Measurements from ENCODE around the gene OTUD3. TPM values are rescaled to one million over a fixed set of nuclear protein-coding genes. Genes with fewer than 3 reads are reported as not detected.
"Not testable (repeated sequence)": the region's sequence is repeated elsewhere in the genome, so short reads cannot be mapped to it uniquely, and the experiment has no call there.

The OTUD3 gene
- total and polyA plus RNA-seq, 2 of the 13 experiments (the other 11 are each of a cell fraction or from before 2014, with no cell fraction given) = 5.2 to 7.5 TPM

GRCh38 chr1:19846338-19846737 lies 35.9 kb upstream of the OTUD3 start (continued):
- TF ChIP-seq KAT7 (CRISPR knock-in tag; IDR thresholded peaks at IDR 0.05; ENCODE audit: borderline replicate concordance) = no peak
- TF ChIP-seq AHDC1 (CRISPR knock-in tag; IDR thresholded peaks at IDR 0.05; ENCODE audit: borderline replicate concordance) = no peak

- H3K4me3 ChIP-seq (replicated peaks in 1 of 3; ENCODE audit: insufficient read depth in 1 of 3, low read depth in 2 of 3, low read length in 3 of 3); FAIRE-seq; POLR2A ChIA-PET; ATAC-seq; H3K36me3 ChIP-seq (replicated peaks in 1 of 2; ENCODE audit: control insufficient read depth in 1 of 2, insufficient read depth in 2 of 2, low read length in 2 of 2); in situ Hi-C loops (cut with HindIII; ENCODE audit: extremely low pct_ligation_motif_present, low pct_unique_long_range_greater_than_20kb); intact Hi-C loops (cut with micrococcal nuclease; ENCODE audit: unreplicated experiment); H3K79me2 ChIP-seq (ENCODE audit: insufficient read depth, low read length); H2AFZ ChIP-seq (ENCODE audit: low read length); H3K4me2 ChIP-seq (ENCODE audit: low read depth, low read length); DNase-seq (ENCODE audit: low spot score); H3K9ac ChIP-seq (ENCODE audit: insufficient read depth, low read depth, low read length); H4K20me1 ChIP-seq (ENCODE audit: insufficient read depth, low read length); H3K4me1 ChIP-seq (ENCODE audit: insufficient read depth, low read length); H3K27ac ChIP-seq (ENCODE audit: extremely low read length, insufficient read depth, low read length); H3K27me3 ChIP-seq (ENCODE audit: control insufficient read depth in 1 of 2, insufficient read depth in 2 of 2, low read length in 2 of 2); CTCF ChIA-PET (ENCODE audit: low intra/inter-chr PET ratio, low total read pairs); BruUV-seq (replicated peaks); H3K9me3 ChIP-seq (ENCODE audit: low read length): not testable (repeated sequence)
- WGBS (ENCODE audit: low lambda C conversion rate) = 49% methylated on average over 9 of the region's 9 CpGs
Observed at GRCh38 chr1:19847334-19847733, 34.9 kb upstream of the OTUD3 start.

- H4K20me1 ChIP-seq (ENCODE audit: insufficient read depth, low read length); H3K9me3 ChIP-seq (ENCODE audit: low read length); FAIRE-seq; CTCF ChIA-PET (ENCODE audit: low intra/inter-chr PET ratio, low total read pairs); POLR2A ChIA-PET; H3K4me3 ChIP-seq (replicated peaks in 1 of 3; ENCODE audit: insufficient read depth in 1 of 3, low read depth in 2 of 3, low read length in 3 of 3); H3K27ac ChIP-seq (ENCODE audit: extremely low read length, insufficient read depth, low read length); H3K79me2 ChIP-seq (ENCODE audit: insufficient read depth, low read length); H2AFZ ChIP-seq (ENCODE audit: low read length); H3K27me3 ChIP-seq (ENCODE audit: control insufficient read depth in 1 of 2, insufficient read depth in 2 of 2, low read length in 2 of 2); DNase-seq (ENCODE audit: low spot score); H3K4me2 ChIP-seq (ENCODE audit: low read depth, low read length); intact Hi-C loops (cut with micrococcal nuclease; ENCODE audit: unreplicated experiment); H3K9ac ChIP-seq (ENCODE audit: insufficient read depth, low read depth, low read length); H3K36me3 ChIP-seq (replicated peaks in 1 of 2; ENCODE audit: control insufficient read depth in 1 of 2, insufficient read depth in 2 of 2, low read length in 2 of 2); BruUV-seq (replicated peaks); ATAC-seq; in situ Hi-C loops (cut with HindIII; ENCODE audit: extremely low pct_ligation_motif_present, low pct_unique_long_range_greater_than_20kb): not testable (repeated sequence)
- WGBS (ENCODE audit: low lambda C conversion rate) = 29% methylated on average over 3 of the region's 3 CpGs
- H3K4me1 ChIP-seq (ENCODE audit: insufficient read depth, low read length) = peaks cover 10% of the 10 kb centered on the region
Observed at GRCh38 chr1:19849307-19849706, 32.9 kb upstream of the OTUD3 start.
